Duodenal mucosa (tissue), 2 donors: ENCODE measurements around the gene DCK.
"Not testable (repeated sequence)": the region's sequence is repeated elsewhere in the genome, so short reads cannot be mapped to it uniquely, and the experiment has no call there.

Experiments used
- H3K27ac ChIP-seq: one replicate; pipeline ENCODE4 v1.7.0; 2013; ENCODE audit warnings: low read depth, low read length
- H3K27me3 ChIP-seq, 2 donors: one replicate each; pipeline ENCODE4 v1.7.0; 2013; ENCODE audit warnings: low read length in 2 of 2, control low read depth in 1 of 2; ENCODE audit not compliant: insufficient read depth in 2 of 2, control insufficient read depth in 1 of 2
- H3K36me3 ChIP-seq, 2 donors: one replicate each; pipeline ENCODE4 v1.7.0; 2013; ENCODE audit warnings: low read length in 2 of 2, control low read depth in 1 of 2; ENCODE audit not compliant: insufficient read depth in 2 of 2, control insufficient read depth in 1 of 2
- H3K4me1 ChIP-seq, 2 donors: one replicate each; pipeline ENCODE4 v1.7.0; 2013; ENCODE audit warnings: low read length in 2 of 2, control low read depth in 1 of 2; ENCODE audit not compliant: insufficient read depth in 2 of 2, control insufficient read depth in 1 of 2
- H3K4me3 ChIP-seq, 2 donors: one replicate each; pipeline ENCODE4 v1.7.0; 2013; ENCODE audit warnings: low read length in 2 of 2, low read depth in 1 of 2
- H3K9ac ChIP-seq, 2 donors: one replicate each; pipeline ENCODE4 v1.7.0; 2013; ENCODE audit warnings: low read length in 2 of 2, low read depth in 1 of 2
- H3K9me3 ChIP-seq, 2 donors: one replicate each; pipeline ENCODE4 v1.7.0; 2013; ENCODE audit warnings: low read length in 2 of 2, control low read depth in 1 of 2; ENCODE audit not compliant: control insufficient read depth in 1 of 2

DCK gene

DNA sequence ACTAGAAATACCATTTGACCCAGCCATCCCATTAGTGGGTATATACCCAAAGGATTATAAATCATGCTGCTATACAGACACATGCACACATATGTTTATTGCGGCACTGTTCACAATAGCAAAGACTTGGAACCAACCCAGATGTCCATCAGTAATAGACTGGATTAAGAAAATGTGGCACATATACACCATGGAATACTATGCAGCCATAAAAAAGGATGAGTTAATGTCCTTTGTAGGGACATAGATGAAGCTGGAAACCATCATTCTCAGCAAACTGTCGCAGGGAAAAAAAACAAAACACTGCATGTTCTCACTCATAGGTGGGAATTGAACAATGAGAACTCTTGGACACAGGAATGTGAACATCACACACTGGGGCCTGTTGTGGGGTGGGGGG, 23.9 kb downstream of the DCK start:
- not testable (repeated sequence) for H3K4me1 ChIP-seq, H3K9ac ChIP-seq, H3K9me3 ChIP-seq, H3K4me3 ChIP-seq, H3K27me3 ChIP-seq, H3K27ac ChIP-seq, H3K36me3 ChIP-seq

DNA sequence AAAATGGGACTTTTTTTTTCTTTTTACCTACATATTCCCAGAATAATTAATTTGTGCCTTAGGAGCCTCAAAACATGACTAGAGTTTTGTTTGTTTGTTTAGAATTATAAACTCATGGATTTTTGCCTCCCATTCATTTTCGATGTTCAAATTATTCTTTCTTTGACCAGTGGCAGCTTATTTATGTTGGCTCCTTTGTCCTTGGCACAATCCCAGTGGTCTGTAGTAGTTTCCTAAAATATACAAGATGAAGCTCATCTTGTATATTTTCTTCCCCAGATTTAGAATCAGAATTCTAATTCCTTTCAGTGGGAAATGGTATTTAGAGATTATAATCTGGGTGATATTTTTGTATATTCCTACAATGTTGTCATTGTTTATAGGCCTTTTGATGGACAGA, 27.2 kb downstream of the DCK start:
- H3K9me3 ChIP-seq, result no peaks in the 10 kb centered on the region
- H3K4me3 ChIP-seq, result no peak overlapping the region
- no peaks in the 10 kb centered on the region for H3K27me3 ChIP-seq
- no peak overlapping the region for H3K9ac ChIP-seq
- no peaks in the 10 kb centered on the region for H3K4me1 ChIP-seq
- no peaks in the 10 kb centered on the region for H3K36me3 ChIP-seq
- H3K27ac ChIP-seq, result no peak overlapping the region

DNA sequence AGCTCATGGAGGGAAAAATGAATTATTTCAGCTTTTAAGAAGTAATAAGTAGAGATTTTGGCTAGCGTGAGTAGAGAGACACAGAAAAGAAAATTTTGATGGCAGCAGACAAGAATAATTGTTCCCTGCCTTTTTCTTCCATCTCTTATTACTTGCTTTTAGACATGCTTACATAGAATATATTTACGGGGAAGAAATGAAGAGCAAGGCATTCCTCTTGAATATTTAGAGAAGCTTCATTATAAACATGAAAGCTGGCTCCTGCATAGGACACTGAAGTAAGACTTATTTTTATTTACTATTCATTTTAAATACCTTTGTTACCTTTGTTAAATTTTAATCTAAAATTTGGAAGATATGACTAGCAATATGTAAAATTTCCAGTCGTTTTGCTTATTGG, 32.2 kb downstream of the DCK start:
- H3K4me1 ChIP-seq, result peaks cover 0 to 8% of the 10 kb centered on the region in 2 donors
- no peaks in the 10 kb centered on the region for H3K36me3 ChIP-seq
- no peak overlapping the region for H3K9ac ChIP-seq
- H3K9me3 ChIP-seq, result no peaks in the 10 kb centered on the region
- H3K4me3 ChIP-seq, result no peak overlapping the region
- H3K27me3 ChIP-seq, result no peaks in the 10 kb centered on the region
- H3K27ac ChIP-seq, result no peak overlapping the region

DNA sequence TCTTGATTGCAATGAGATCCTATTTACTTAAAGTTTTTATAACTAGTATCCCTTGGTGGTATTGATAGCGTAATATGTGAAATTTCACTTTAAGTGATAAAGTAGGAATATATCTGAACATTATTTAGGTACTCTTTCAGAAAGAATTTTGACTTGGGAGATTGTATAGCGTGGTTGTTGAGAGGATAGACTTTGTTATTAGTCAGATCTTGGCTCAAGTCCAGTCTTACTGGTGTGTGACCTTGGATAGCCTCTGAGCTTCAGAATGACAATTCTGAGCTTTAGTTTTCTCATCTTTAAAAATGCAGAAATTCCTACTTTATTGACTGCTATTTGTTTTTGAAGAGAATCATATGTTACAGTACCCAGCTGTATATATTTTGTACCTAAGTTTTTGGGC, 32.6 kb downstream of the DCK start:
- Histone ChIP-seq H3K9me3 (no peaks in the 10 kb centered on the region), H3K4me1 (peaks cover 0 to 8% of the 10 kb centered on the region in 2 donors), H3K27ac (no peak overlapping the region), H3K9ac (no peak overlapping the region), H3K4me3 (no peak overlapping the region), H3K27me3 (no peaks in the 10 kb centered on the region), H3K36me3 (no peaks in the 10 kb centered on the region)

DNA sequence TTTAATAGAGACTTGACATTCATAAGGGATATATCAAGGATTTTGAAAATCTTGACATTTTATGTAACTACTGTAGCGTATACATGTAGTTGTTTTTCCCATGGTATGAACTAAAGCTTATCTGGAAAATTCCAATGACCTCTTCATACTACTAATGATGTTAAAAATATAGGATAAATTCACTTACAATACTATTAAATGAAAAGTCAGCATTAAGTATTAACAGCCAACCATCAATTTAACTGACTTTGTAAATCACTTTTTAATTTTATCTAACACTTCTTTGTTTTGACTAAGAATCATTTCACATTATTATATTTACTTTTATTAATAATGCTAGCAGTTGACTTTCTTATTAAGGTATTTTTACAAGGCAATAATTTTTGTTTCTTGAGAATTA, 34.2 kb downstream of the DCK start:
- H3K4me3 ChIP-seq, result no peak overlapping the region
- H3K9me3 ChIP-seq, result no peaks in the 10 kb centered on the region
- H3K36me3 ChIP-seq, result peaks cover 0 to 7% of the 10 kb centered on the region in 2 donors
- no peak overlapping the region for H3K9ac ChIP-seq
- H3K4me1 ChIP-seq, result peaks cover 0 to 8% of the 10 kb centered on the region in 2 donors
- no peaks in the 10 kb centered on the region for H3K27me3 ChIP-seq
- no peak overlapping the region for H3K27ac ChIP-seq

DNA sequence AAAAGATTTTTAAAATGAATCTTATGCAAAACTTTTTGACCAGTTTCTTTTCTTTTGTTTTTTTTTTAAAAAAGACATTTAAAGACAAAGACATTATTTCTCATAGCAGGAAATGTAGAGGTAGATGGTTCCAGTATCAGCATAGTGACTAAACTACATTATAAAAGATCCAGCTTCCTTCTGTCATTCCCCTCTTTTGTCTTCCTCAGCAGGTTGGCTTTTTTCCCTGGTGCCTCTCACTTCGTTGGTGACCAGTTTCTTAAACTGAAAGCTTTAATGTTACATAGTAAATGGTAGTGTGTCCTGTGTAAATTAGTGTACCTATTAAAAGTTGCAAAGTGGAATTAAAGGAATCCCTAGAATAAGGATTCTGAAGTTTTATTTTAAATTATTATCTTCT, 36.1 kb downstream of the DCK start:
- Histone ChIP-seq H3K9ac (no peak overlapping the region), H3K27ac (no peak overlapping the region), H3K9me3 (no peaks in the 10 kb centered on the region), H3K36me3 (peaks cover 0 to 7% of the 10 kb centered on the region in 2 donors), H3K4me3 (no peak overlapping the region), H3K27me3 (no peaks in the 10 kb centered on the region), H3K4me1 (peaks cover 0 to 8% of the 10 kb centered on the region in 2 donors)

DNA sequence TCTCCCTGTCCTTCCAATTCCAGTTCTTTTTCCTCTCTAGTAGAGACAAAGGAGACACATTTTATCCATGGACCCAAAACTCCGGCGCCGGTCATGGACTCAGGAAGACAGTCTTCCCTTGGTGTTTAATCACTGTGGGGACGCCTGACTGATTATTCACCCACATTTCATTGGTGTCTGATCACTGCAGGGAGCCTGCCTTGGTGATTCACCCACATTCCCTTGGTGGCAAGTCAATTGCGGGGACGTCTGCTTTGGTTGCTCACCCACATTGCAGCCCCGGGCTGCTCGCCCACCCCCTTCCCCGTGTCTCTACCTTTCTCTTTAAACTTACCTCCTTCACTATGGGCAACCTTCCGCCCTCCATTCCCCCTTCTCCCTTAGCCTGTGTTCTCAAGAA, 38.7 kb downstream of the DCK start:
- H3K9me3 ChIP-seq, H3K36me3 ChIP-seq, H3K4me1 ChIP-seq, H3K9ac ChIP-seq, H3K4me3 ChIP-seq, H3K27me3 ChIP-seq, H3K27ac ChIP-seq: not testable (repeated sequence)

DNA sequence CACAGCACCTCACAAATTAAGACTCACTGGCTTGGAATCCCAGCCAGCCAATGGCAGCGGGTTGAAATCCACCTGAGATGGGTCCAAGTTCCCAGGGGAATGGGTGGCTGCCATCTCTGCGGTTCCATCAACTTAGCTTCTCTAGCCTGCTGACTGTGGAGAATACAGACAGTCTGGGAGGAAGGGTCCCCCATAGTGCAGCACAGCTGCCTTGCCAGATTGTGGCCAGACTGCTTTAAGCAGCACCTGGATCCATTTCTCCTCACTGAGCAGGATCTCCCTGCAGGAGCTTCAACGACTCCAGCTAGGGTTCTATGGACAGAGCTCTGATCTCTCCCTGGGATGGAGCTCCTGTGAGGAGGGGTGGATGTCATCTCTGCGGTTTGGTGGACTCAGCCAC, 51.8 kb downstream of the DCK start:
- H3K9me3 ChIP-seq, result peaks cover 0 to 4% of the 10 kb centered on the region in 2 donors
- no peak overlapping the region for H3K9ac ChIP-seq
- no peaks in the 10 kb centered on the region for H3K27me3 ChIP-seq
- H3K36me3 ChIP-seq, result no peaks in the 10 kb centered on the region
- H3K4me3 ChIP-seq, result no peak overlapping the region
- H3K27ac ChIP-seq, result no peak overlapping the region
- H3K4me1 ChIP-seq, result no peaks in the 10 kb centered on the region

DNA sequence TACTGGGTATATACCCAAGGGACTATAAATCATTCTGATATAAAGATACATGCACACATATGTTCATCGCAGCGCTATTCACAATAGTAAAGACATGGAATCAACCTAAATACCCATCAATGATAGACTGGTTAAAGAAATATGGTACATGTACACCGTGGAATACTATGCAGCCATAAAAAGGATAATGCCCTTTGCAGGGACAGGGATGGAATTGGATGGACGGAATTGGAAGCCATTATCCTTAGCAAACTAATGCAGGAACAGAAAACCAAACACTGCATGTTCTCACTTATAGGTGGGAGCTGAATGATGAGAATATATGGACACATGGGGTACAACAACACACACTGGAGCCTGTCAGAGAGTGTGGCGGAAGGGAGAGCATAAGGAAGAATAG, 55.9 kb downstream of the DCK start:
- no peaks in the 10 kb centered on the region for H3K36me3 ChIP-seq
- H3K9ac ChIP-seq, result no peak overlapping the region
- no peak overlapping the region for H3K4me3 ChIP-seq
- H3K27ac ChIP-seq, result no peak overlapping the region
- H3K27me3 ChIP-seq, result no peaks in the 10 kb centered on the region
- H3K4me1 ChIP-seq, result no peaks in the 10 kb centered on the region
- peaks cover 0 to 4% of the 10 kb centered on the region in 2 donors for H3K9me3 ChIP-seq

DNA sequence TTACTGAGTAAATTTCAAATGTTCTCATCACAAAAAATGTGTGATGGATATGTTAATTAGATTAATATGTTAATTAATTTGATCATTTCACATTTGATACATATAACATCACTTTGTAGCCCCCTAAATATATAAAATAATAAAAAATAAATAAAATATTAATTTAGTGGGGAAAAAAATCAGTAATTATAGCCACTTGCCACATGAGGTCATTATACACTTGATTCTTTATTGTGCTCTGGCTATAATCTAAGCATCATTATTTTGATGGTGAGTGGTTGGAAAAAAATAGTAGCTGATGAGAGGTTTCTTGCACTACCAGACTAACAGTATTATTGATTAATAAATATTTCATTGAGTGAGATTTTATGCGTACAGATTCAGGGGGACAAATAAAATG, 57.4 kb downstream of the DCK start:
- no peaks in the 10 kb centered on the region for H3K4me1 ChIP-seq
- H3K27ac ChIP-seq, result no peak overlapping the region
- H3K36me3 ChIP-seq, result no peaks in the 10 kb centered on the region
- H3K9me3 ChIP-seq, result peaks cover 0 to 4% of the 10 kb centered on the region in 2 donors
- H3K9ac ChIP-seq, result no peak overlapping the region
- H3K4me3 ChIP-seq, result no peak overlapping the region
- no peaks in the 10 kb centered on the region for H3K27me3 ChIP-seq

DNA sequence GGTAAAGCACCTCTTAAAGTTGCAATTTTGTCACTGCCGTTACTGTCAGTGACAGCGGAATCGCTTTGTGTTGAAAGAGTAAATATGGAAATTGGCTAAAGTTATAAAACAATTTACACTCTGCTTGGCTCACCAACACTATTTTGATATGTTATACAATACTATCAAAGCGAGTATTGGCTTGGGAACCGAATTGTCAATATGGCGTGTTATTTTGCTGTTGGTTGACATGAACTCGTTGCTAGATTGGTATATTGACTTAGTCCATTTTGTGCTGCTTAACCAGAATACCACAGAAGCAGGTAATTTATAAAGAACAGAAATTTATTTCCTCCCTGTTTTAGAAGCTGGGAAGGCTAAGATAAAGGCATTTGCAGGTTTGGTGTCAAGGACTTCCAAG, 58.6 kb downstream of the DCK start:
- Histone ChIP-seq H3K9me3 (peaks cover 0 to 4% of the 10 kb centered on the region in 2 donors), H3K9ac (no peak overlapping the region), H3K27me3 (no peaks in the 10 kb centered on the region), H3K4me1 (no peaks in the 10 kb centered on the region), H3K36me3 (no peaks in the 10 kb centered on the region), H3K27ac (no peak overlapping the region), H3K4me3 (no peak overlapping the region)
